Endothelial cell of umbilical vein (primary cell): ENCODE measurements around the gene SUPT5H. TPM values are rescaled to one million over a fixed set of nuclear protein-coding genes. Genes with fewer than 3 reads are reported as not detected.

ENCODE experiments used
- BruUV-seq: library from RNA; stranded (reverse); fragments of 400-500 nt; replicated peaks from 2 replicates; lab custom pipeline; 2021; lab: Mats Ljungman, UMichigan
- CTCF ChIA-PET: fragments of 300-600, 350-600 bp; sonication (Branson Sonifier 250); formaldehyde crosslinking; loops from one replicate; lab custom pipeline; 2021; ENCODE audit warnings: antibody characterized with exemption, inconsistent platforms; lab: Charles Lee
- POLR2A ChIA-PET: fragments of 300-600, 350-600 bp; sonication (Branson Sonifier 250); formaldehyde crosslinking; loops from one replicate; lab custom pipeline; 2021; ENCODE audit warnings: antibody characterized with exemption, inconsistent platforms; lab: Charles Lee
- DNase-seq: peaks from one replicate; pipeline ENCODE4 v3.0.0-alpha.2; 2011; ENCODE audit warnings: low read depth, low spot score
- FAIRE-seq: peaks from 2 replicates; lab custom pipeline; 2011; peaks lifted over from hg19 to GRCh38; lab: Jason Lieb, UNC
- H2AFZ ChIP-seq: 2 replicates; pipeline ENCODE4 v1.6.0; 2012; ENCODE audit warnings: low read depth, low read length, control low read depth, inconsistent platforms
- H3K27ac ChIP-seq: 2 replicates; pipeline ENCODE4 v1.5.1; 2011; ENCODE audit warnings: low read depth, mild to moderate bottlenecking, control low read depth, low read length, moderate library complexity; ENCODE audit not compliant: insufficient read depth
- H3K27me3 ChIP-seq, 2 experiments: 2 replicates each; pipeline versions ENCODE4 v1.6.0 to v1.6.1; 2011; ENCODE audit warnings: low read length in 2 of 2, mixed read lengths in 1 of 2; ENCODE audit not compliant: control insufficient read depth in 2 of 2, insufficient read depth in 2 of 2
- H3K36me3 ChIP-seq, 2 experiments: 2 replicates in 1 of 2; 3 replicates in 1 of 2; pipeline ENCODE4 v1.5.1; 2011; ENCODE audit warnings: low read length in 2 of 2, mild to moderate bottlenecking in 1 of 2, moderate library complexity in 1 of 2; ENCODE audit not compliant: control insufficient read depth in 2 of 2, insufficient read depth in 2 of 2; ENCODE audit errors: extremely low read depth in 1 of 2
- H3K4me1 ChIP-seq: 3 replicates; pipeline ENCODE4 v1.5.1; 2011; ENCODE audit warnings: mild to moderate bottlenecking, low read length; ENCODE audit not compliant: control insufficient read depth, insufficient read depth; ENCODE audit errors: extremely low read depth
- H3K4me2 ChIP-seq: 2 replicates; pipeline ENCODE4 v1.6.1; 2011; ENCODE audit warnings: low read length, control low read depth, mixed read lengths; ENCODE audit not compliant: insufficient read depth
- H3K4me3 ChIP-seq, 3 experiments: fragments of 200-600 bp in 1 of 3; sonication (generic), shearing (Covaris generic) in 1 of 3; replicated peaks in 1 of 3; 2 replicates each; pipeline ENCODE4 v1.5.1; 2011 to 2016; ENCODE audit warnings: control low read depth in 3 of 3, low read length in 3 of 3, mild to moderate bottlenecking in 2 of 3, inconsistent platforms in 1 of 3, low read depth in 1 of 3, moderate library complexity in 1 of 3; ENCODE audit not compliant: insufficient read depth in 1 of 3
- H3K79me2 ChIP-seq: 2 replicates; pipeline ENCODE4 v1.6.0; 2012; ENCODE audit warnings: low read length, inconsistent platforms; ENCODE audit not compliant: control insufficient read depth, insufficient read depth
- H3K9ac ChIP-seq: replicated peaks from 2 replicates; pipeline ENCODE3; 2011; ENCODE audit warnings: low read length, control low read depth; ENCODE audit not compliant: insufficient read depth; ENCODE audit errors: extremely low read depth
- H3K9me1 ChIP-seq: replicated peaks from 3 replicates; pipeline ENCODE4 v1.6.0; 2011; ENCODE audit warnings: mild to moderate bottlenecking, low read length; ENCODE audit not compliant: control insufficient read depth, insufficient read depth; ENCODE audit errors: extremely low read depth
- H3K9me3 ChIP-seq: replicated peaks from 2 replicates; pipeline ENCODE4 v1.5.1; 2012; ENCODE audit warnings: low read length, inconsistent platforms; ENCODE audit not compliant: control insufficient read depth, insufficient read depth
- H4K20me1 ChIP-seq: replicated peaks from 2 replicates; pipeline ENCODE3; 2011; ENCODE audit warnings: mild to moderate bottlenecking, low read length; ENCODE audit not compliant: control insufficient read depth, insufficient read depth; ENCODE audit errors: extremely low read depth
- CTCF ChIP-seq, 2 donors: IDR thresholded peaks; 1 replicate in 1 of 2; 2 replicates in 1 of 2; pipeline ENCODE4 v1.5.1; 2011; ENCODE audit warnings: low read length in 2 of 2, mild to moderate bottlenecking in 2 of 2, moderate library complexity in 2 of 2, control low read depth in 1 of 2, inconsistent platforms in 1 of 2, low read depth in 1 of 2; ENCODE audit not compliant: insufficient read depth in 1 of 2; ENCODE audit errors: extremely low read depth in 1 of 2
- EZH2 ChIP-seq: IDR thresholded peaks from 2 replicates; pipeline ENCODE4 v1.6.1; 2012; ENCODE audit warnings: borderline replicate concordance, low read depth, mild to moderate bottlenecking, moderate library complexity, low read length, inconsistent platforms; ENCODE audit not compliant: severe bottlenecking
- FOS ChIP-seq: IDR thresholded peaks from 2 replicates; pipeline ENCODE4 v1.6.1; 2011; ENCODE audit warnings: mild to moderate bottlenecking, low read length, moderate library complexity, borderline replicate concordance; ENCODE audit not compliant: insufficient read depth
- GATA2 ChIP-seq: IDR thresholded peaks from 2 replicates; pipeline ENCODE4 v1.7.0; 2011; ENCODE audit warnings: low read depth, mild to moderate bottlenecking, moderate library complexity, mixed read lengths, low read length; ENCODE audit not compliant: insufficient read length, insufficient read depth
- JUN ChIP-seq: IDR thresholded peaks from 2 replicates; pipeline ENCODE4 v1.6.1; 2011; ENCODE audit warnings: borderline replicate concordance, low read depth; ENCODE audit not compliant: insufficient read length, insufficient read depth
- MAX ChIP-seq: IDR thresholded peaks from 2 replicates; pipeline ENCODE4 v1.6.1; 2011; ENCODE audit not compliant: insufficient read depth, insufficient read length
- MYC ChIP-seq: IDR thresholded peaks from one replicate; pipeline ENCODE4 v1.6.1; 2011; ENCODE audit warnings: mild to moderate bottlenecking, low read depth, low read length
- POLR2A ChIP-seq: IDR thresholded peaks from 2 replicates; pipeline ENCODE4 v1.6.1; 2012; ENCODE audit warnings: low read depth, mild to moderate bottlenecking, control low read depth, low read length
- dilution Hi-C: fragments of 300-500 bp; cut with MboI; formaldehyde crosslinking; loops from one replicate; pipeline ENCODE4 v1.15.0; 2019; ENCODE audit warnings: low sequenced_read_pairs; ENCODE audit not compliant: extremely low pct_ligation_motif_present
- intact Hi-C: fragments of 100-400 bp; cut with micrococcal nuclease; formaldehyde crosslinking; loops from one replicate; pipeline ENCODE4 v1.10.0; 2022
- polyA plus RNA-seq, 4 experiments: library from polyadenylated mRNA; depleted of rRNA in 3 of 4; stranded (reverse) in 3 of 4; unstranded in 1 of 4; fragments of >200 nt; gene quantifications; 2 replicates each; pipeline versions ENCODE4 v1.2.1 to v1.2.3, GENCODE V29; 2011 to 2012; ENCODE audit warnings: missing spikeins in 1 of 4
- total RNA-seq: library from RNA; stranded (reverse); gene quantifications from 2 replicates; pipeline ENCODE4 v1.2.3, GENCODE V29; 2021

Gene SUPT5H
- total and polyA plus RNA-seq, 2 donors (not counting 3 experiments of a cell fraction or from before 2014, with no cell fraction given), result 87.6 to 120 TPM

GRCh38 chr19:39405261-39405957 lies 40.0 kb upstream of the SUPT5H start:
- dilution Hi-C loops (no loop called here), intact Hi-C loops (no loop called here)
- Histone ChIP-seq H3K4me2 (no peak overlapping the region), H3K27ac (no peak overlapping the region), H3K9me1 (no peaks in the 10 kb centered on the region), H3K4me1 (peaks cover 45% of the 10 kb centered on the region), H3K79me2 (peaks cover 22% of the 10 kb centered on the region), H3K4me3 (no peak overlapping the region), H3K36me3 (no peaks in the 10 kb centered on the region), H2AFZ (no peak overlapping the region), H4K20me1 (no peaks in the 10 kb centered on the region), H3K9me3 (no peaks in the 10 kb centered on the region), H3K9ac (no peak overlapping the region), H3K27me3 (no peaks in the 10 kb centered on the region)
- no peak for DNase-seq
- TF ChIP-seq JUN (no peak), MYC (no peak), MAX (no peak), EZH2 (no peak), POLR2A (no peak), FOS (no peak), GATA2 (no peak), CTCF (IDR thresholded peaks at IDR 0.05; ENCODE audit: extremely low read depth in 1 of 2, insufficient read depth in 1 of 2, low read depth in 1 of 2, low read length in 2 of 2) (no peak)
- POLR2A ChIA-PET, result interaction anchor here (0.7 to 1.2 kb wide), 3 partner anchors 14 to 30 kb away, joined by 3 to 6 read pairs (median 5); partner anchors contain the start of genes MED29, PAF1 and RPS16
- no peak for FAIRE-seq
- CTCF ChIA-PET, result interaction anchor here (5.0 kb wide), 1 partner anchor 8 kb away, joined by 42 read pairs; no protein-coding TSS in a partner anchor
- no TSS peak for BruUV-seq
